WTC11 (cell line): ENCODE results near the gene FNDC5.

ENCODE experiments used
- CREB1 ChIP-seq: sonication (generic); formaldehyde crosslinking; IDR thresholded peaks from 2 replicates; pipeline ENCODE4 v1.8.0; 2023; ENCODE audit warnings: mild to moderate bottlenecking, missing genetic modification reagents
- JAZF1 ChIP-seq: fragments of 250-450 bp; sonication (Bioruptor Pico); IDR thresholded peaks from 2 replicates; pipeline ENCODE4 v1.9.0; 2021; ENCODE audit warnings: moderate library complexity, mild to moderate bottlenecking, inconsistent platforms
- NFE2L1 ChIP-seq: sonication (generic); formaldehyde crosslinking; IDR thresholded peaks from 2 replicates; pipeline ENCODE4 v1.8.1; 2023; ENCODE audit warnings: missing genetic modification reagents
- PRRX2 ChIP-seq: fragments of 250-450 bp; sonication (Bioruptor Pico); IDR thresholded peaks from 2 replicates; pipeline ENCODE4 v1.8.0; 2021; ENCODE audit warnings: mild to moderate bottlenecking
- RELA ChIP-seq: sonication (generic); formaldehyde crosslinking; IDR thresholded peaks from 2 replicates; pipeline ENCODE4 v1.8.1; 2022; ENCODE audit warnings: missing genetic modification reagents, mild to moderate bottlenecking, borderline replicate concordance
- TEAD4 ChIP-seq: sonication (generic); formaldehyde crosslinking; IDR thresholded peaks from 2 replicates; pipeline ENCODE4 v1.8.0; 2022; ENCODE audit warnings: mild to moderate bottlenecking, missing genetic modification reagents
- TF ChIP-seq, protein P1 (sequence below): fragments of 200-600 bp; IDR thresholded peaks from 2 replicates; pipeline ENCODE4 v1.8.0; 2022; ENCODE audit warnings: antibody characterized with exemption
- TF ChIP-seq, protein P2 (sequence below): sonication (generic); formaldehyde crosslinking; IDR thresholded peaks from 2 replicates; pipeline ENCODE4 v1.8.1; 2022; ENCODE audit warnings: missing genetic modification reagents, borderline replicate concordance
- TF ChIP-seq, protein P3 (sequence below): fragments of 250-450 bp; sonication (Bioruptor Pico); IDR thresholded peaks from 2 replicates; pipeline ENCODE4 v1.9.0; 2021; ENCODE audit warnings: moderate library complexity, mild to moderate bottlenecking, inconsistent platforms, borderline replicate concordance
- TF ChIP-seq, protein P4 (sequence below): fragments of 250-450 bp; sonication (Bioruptor Pico); IDR thresholded peaks from 2 replicates; pipeline ENCODE4 v2.1.2; 2022; ENCODE audit warnings: mild to moderate bottlenecking, moderate library complexity

DNA sequence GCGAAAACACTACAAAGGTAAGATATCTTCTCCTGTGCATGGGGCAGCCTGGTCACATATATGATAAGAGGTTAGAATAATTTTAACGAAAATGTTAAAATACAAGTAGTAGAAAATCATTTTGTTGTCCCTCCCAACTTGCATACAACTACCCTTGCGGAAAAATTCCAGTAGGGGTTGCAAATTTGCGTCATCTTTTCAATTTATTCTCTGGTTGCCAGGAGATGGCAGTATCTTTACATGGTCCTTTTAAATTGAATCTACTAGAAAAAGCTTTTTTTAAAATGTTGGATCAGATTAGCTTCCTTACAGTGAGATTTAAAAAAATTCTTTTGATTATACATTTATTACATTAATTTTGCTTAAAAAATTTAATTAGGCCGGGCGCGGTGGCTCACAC, 42.4 kb downstream of the FNDC5 start:
- TF ChIP-seq, protein P1, sequence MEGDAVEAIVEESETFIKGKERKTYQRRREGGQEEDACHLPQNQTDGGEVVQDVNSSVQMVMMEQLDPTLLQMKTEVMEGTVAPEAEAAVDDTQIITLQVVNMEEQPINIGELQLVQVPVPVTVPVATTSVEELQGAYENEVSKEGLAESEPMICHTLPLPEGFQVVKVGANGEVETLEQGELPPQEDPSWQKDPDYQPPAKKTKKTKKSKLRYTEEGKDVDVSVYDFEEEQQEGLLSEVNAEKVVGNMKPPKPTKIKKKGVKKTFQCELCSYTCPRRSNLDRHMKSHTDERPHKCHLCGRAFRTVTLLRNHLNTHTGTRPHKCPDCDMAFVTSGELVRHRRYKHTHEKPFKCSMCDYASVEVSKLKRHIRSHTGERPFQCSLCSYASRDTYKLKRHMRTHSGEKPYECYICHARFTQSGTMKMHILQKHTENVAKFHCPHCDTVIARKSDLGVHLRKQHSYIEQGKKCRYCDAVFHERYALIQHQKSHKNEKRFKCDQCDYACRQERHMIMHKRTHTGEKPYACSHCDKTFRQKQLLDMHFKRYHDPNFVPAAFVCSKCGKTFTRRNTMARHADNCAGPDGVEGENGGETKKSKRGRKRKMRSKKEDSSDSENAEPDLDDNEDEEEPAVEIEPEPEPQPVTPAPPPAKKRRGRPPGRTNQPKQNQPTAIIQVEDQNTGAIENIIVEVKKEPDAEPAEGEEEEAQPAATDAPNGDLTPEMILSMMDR, result no peak
- TF ChIP-seq PRRX2 (CRISPR knock-in tag) (no peak), TEAD4 (CRISPR knock-in tag) (no peak), RELA (CRISPR knock-in tag) (no peak), NFE2L1 (CRISPR knock-in tag) (no peak), CREB1 (CRISPR knock-in tag) (no peak), JAZF1 (no peak)
- TF ChIP-seq, protein P2, sequence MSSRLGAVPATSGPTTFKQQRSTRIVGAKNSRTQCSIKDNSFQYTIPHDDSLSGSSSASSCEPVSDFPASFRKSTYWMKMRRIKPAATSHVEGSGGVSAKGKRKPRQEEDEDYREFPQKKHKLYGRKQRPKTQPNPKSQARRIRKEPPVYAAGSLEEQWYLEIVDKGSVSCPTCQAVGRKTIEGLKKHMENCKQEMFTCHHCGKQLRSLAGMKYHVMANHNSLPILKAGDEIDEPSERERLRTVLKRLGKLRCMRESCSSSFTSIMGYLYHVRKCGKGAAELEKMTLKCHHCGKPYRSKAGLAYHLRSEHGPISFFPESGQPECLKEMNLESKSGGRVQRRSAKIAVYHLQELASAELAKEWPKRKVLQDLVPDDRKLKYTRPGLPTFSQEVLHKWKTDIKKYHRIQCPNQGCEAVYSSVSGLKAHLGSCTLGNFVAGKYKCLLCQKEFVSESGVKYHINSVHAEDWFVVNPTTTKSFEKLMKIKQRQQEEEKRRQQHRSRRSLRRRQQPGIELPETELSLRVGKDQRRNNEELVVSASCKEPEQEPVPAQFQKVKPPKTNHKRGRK (CRISPR knock-in tag), result no peak
- TF ChIP-seq, protein P3, sequence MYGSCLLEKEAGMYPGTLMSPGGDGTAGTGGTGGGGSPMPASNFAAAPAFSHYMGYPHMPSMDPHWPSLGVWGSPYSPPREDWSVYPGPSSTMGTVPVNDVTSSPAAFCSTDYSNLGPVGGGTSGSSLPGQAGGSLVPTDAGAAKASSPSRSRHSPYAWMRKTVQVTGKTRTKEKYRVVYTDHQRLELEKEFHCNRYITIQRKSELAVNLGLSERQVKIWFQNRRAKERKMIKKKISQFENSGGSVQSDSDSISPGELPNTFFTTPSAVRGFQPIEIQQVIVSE (CRISPR knock-in tag), result no peak
- TF ChIP-seq, protein P4, sequence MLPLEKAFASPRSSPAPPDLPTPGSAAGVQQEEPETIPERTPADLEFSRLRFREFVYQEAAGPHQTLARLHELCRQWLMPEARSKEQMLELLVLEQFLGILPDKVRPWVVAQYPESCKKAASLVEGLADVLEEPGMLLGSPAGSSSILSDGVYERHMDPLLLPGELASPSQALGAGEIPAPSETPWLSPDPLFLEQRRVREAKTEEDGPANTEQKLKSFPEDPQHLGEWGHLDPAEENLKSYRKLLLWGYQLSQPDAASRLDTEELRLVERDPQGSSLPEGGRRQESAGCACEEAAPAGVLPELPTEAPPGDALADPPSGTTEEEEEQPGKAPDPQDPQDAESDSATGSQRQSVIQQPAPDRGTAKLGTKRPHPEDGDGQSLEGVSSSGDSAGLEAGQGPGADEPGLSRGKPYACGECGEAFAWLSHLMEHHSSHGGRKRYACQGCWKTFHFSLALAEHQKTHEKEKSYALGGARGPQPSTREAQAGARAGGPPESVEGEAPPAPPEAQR (CRISPR knock-in tag), result no peak
